IMR-90 (cell line): ENCODE measurements around the gene NCOA5. TPM values are rescaled to one million over a fixed set of nuclear protein-coding genes. Genes with fewer than 3 reads are reported as not detected.

ENCODE experiments used
- ATAC-seq: fragments of 200-7000 bp; cut with Tn5 transposase; 2 replicates; pipeline ENCODE4 v1.9.1; 2020; ENCODE audit warnings: low read depth, mild to moderate bottlenecking, moderate library complexity
- BruUV-seq: library from RNA; stranded (reverse); fragments of 400-500 nt; replicated peaks from 2 replicates; lab custom pipeline; 2021; lab: Mats Ljungman, UMichigan
- CTCF ChIA-PET: fragments of 300-600 bp; formaldehyde crosslinking; extraction: SDS; loops from one replicate; lab custom pipeline; 2021; ENCODE audit warnings: antibody characterized with exemption; lab: Yijun Ruan, JAX
- POLR2A ChIA-PET: fragments of 300-600 bp; sonication (Branson Sonifier 250); formaldehyde crosslinking; loops from one replicate; lab custom pipeline; 2022; ENCODE audit warnings: antibody characterized with exemption; ENCODE audit not compliant: unreplicated experiment; lab: Charles Lee
- DNase-seq: peaks from one replicate; pipeline ENCODE4 v3.0.0; 2013
- H2AFZ ChIP-seq: replicated peaks from 2 replicates; pipeline ENCODE3; 2013; ENCODE audit warnings: low read length, mild to moderate bottlenecking; ENCODE audit not compliant: poor library complexity
- H2AK5ac ChIP-seq: 2 replicates; pipeline ENCODE4 v1.6.1; 2013; ENCODE audit warnings: low read depth, low read length, inconsistent platforms
- H2AK9ac ChIP-seq: replicated peaks from 2 replicates; pipeline ENCODE3; 2013; ENCODE audit warnings: mild to moderate bottlenecking, low read depth, low read length, moderate library complexity; ENCODE audit not compliant: poor library complexity
- H2BK120ac ChIP-seq: 2 replicates; pipeline ENCODE4 v1.6.1; 2013; ENCODE audit warnings: low read depth, low read length, inconsistent platforms
- H2BK15ac ChIP-seq: 3 replicates; pipeline ENCODE4 v1.6.1; 2013; ENCODE audit warnings: low read depth, low read length, inconsistent platforms
- H2BK20ac ChIP-seq: 2 replicates; pipeline ENCODE4 v1.6.1; 2013; ENCODE audit warnings: low read depth, mild to moderate bottlenecking, inconsistent platforms, low read length, moderate library complexity
- H2BK5ac ChIP-seq: 2 replicates; pipeline ENCODE4 v1.6.1; 2013; ENCODE audit warnings: mild to moderate bottlenecking, low read depth, low read length, inconsistent platforms; ENCODE audit not compliant: poor library complexity, severe bottlenecking
- H3K14ac ChIP-seq: replicated peaks from 2 replicates; pipeline ENCODE4 v1.6.1; 2013; ENCODE audit warnings: low read depth, low read length, inconsistent platforms
- H3K18ac ChIP-seq: 2 replicates; pipeline ENCODE4 v1.6.1; 2013; ENCODE audit warnings: low read depth, low read length, control low read depth
- H3K23ac ChIP-seq: 2 replicates; pipeline ENCODE4 v1.6.1; 2013; ENCODE audit warnings: low read depth, low read length, inconsistent platforms
- H3K27ac ChIP-seq: 2 replicates; pipeline ENCODE4 v1.5.1; 2013; ENCODE audit warnings: mild to moderate bottlenecking, control low read depth, low read length; ENCODE audit not compliant: insufficient read depth
- H3K27me3 ChIP-seq: 2 replicates; pipeline ENCODE4 v1.6.1; 2013; ENCODE audit warnings: low read length; ENCODE audit not compliant: control insufficient read depth, insufficient read depth
- H3K36me3 ChIP-seq: 2 replicates; pipeline ENCODE4 v1.6.1; 2013; ENCODE audit warnings: low read length, mixed read lengths; ENCODE audit not compliant: control insufficient read depth, insufficient read depth
- H3K4ac ChIP-seq: 2 replicates; pipeline ENCODE4 v1.6.1; 2013; ENCODE audit warnings: low read depth, low read length, inconsistent platforms
- H3K4me1 ChIP-seq: 2 replicates; pipeline ENCODE4 v1.6.1; 2013; ENCODE audit warnings: low read length, mixed read lengths; ENCODE audit not compliant: control insufficient read depth, insufficient read depth
- H3K4me2 ChIP-seq: 2 replicates; pipeline ENCODE4 v1.6.1; 2013; ENCODE audit warnings: low read depth, mild to moderate bottlenecking, control low read depth, low read length, moderate library complexity
- H3K4me3 ChIP-seq: 2 replicates; pipeline ENCODE4 v1.5.1; 2013; ENCODE audit warnings: low read depth, mild to moderate bottlenecking, control low read depth, low read length, moderate library complexity; ENCODE audit not compliant: insufficient read depth
- H3K56ac ChIP-seq: 2 replicates; pipeline ENCODE4 v1.6.1; 2013; ENCODE audit warnings: low read length, inconsistent platforms; ENCODE audit not compliant: insufficient read depth; ENCODE audit errors: extremely low read depth
- H3K79me1 ChIP-seq, 2 experiments: 2 replicates each; pipeline ENCODE4 v1.6.1; 2013; ENCODE audit warnings: low read length in 2 of 2, inconsistent platforms in 1 of 2, low read depth in 1 of 2
- H3K9ac ChIP-seq: 2 replicates; pipeline ENCODE4 v1.6.1; 2013; ENCODE audit warnings: low read depth, low read length, control low read depth
- H3K9me1 ChIP-seq: 2 replicates; pipeline ENCODE4 v1.6.1; 2013; ENCODE audit warnings: low read length, inconsistent platforms; ENCODE audit not compliant: insufficient read depth
- H3K9me3 ChIP-seq: 2 replicates; pipeline ENCODE4 v1.6.1; 2013; ENCODE audit warnings: low read length; ENCODE audit not compliant: control insufficient read depth, insufficient read depth
- H4K20me1 ChIP-seq: 2 replicates; pipeline ENCODE4 v1.6.1; 2013; ENCODE audit warnings: low read length, inconsistent platforms; ENCODE audit not compliant: insufficient read depth
- H4K5ac ChIP-seq: 2 replicates; pipeline ENCODE4 v1.6.1; 2013; ENCODE audit warnings: mild to moderate bottlenecking, low read depth, low read length, control low read depth
- H4K8ac ChIP-seq, 2 experiments: 2 replicates each; pipeline ENCODE4 v1.6.1; 2013; ENCODE audit warnings: low read depth in 2 of 2, low read length in 2 of 2, control low read depth in 1 of 2, inconsistent platforms in 1 of 2
- H4K91ac ChIP-seq: 2 replicates; pipeline ENCODE4 v1.6.1; 2013; ENCODE audit warnings: low read depth, low read length, inconsistent platforms; ENCODE audit not compliant: insufficient read depth
- CEBPB ChIP-seq: IDR thresholded peaks from 2 replicates; pipeline ENCODE4 v1.6.1; 2012; ENCODE audit warnings: low read depth, low read length, improper control_type of control experiment
- CHD1 ChIP-seq: IDR thresholded peaks from 2 replicates; pipeline ENCODE4 v1.6.1; 2012; ENCODE audit warnings: low read depth, low read length, improper control_type of control experiment
- FOS ChIP-seq: fragments of 150-350 bp; IDR thresholded peaks from 2 replicates; pipeline ENCODE4 v1.6.1; 2016; ENCODE audit warnings: low read depth, low read length
- MAZ ChIP-seq: IDR thresholded peaks from 2 replicates; pipeline ENCODE4 v1.6.1; 2012; ENCODE audit warnings: low read depth, mild to moderate bottlenecking, low read length, improper control_type of control experiment, moderate library complexity, borderline replicate concordance
- MXI1 ChIP-seq: IDR thresholded peaks from 2 replicates; pipeline ENCODE4 v1.6.1; 2012; ENCODE audit warnings: low read depth, mild to moderate bottlenecking, low read length, moderate library complexity, borderline replicate concordance
- POLR2A ChIP-seq: IDR thresholded peaks from 2 replicates; pipeline ENCODE4 v1.6.1; 2012; ENCODE audit warnings: mild to moderate bottlenecking, low read depth, low read length
- RAD21 ChIP-seq: IDR thresholded peaks from 2 replicates; pipeline ENCODE4 v1.6.1; 2012; ENCODE audit warnings: low read length, improper control_type of control experiment
- RCOR1 ChIP-seq: IDR thresholded peaks from 2 replicates; pipeline ENCODE4 v1.6.1; 2012; ENCODE audit warnings: mild to moderate bottlenecking, low read length, improper control_type of control experiment; ENCODE audit not compliant: insufficient replicate concordance
- WGBS, 2 experiments: methylation state at CpG; one replicate each; pipeline versions ENCODE4 v1.1.5 to v1.1.7; 2013; ENCODE audit warnings: missing lambda C conversion rate in 2 of 2; ENCODE audit not compliant: insufficient read length in 1 of 2; ENCODE audit errors: extremely low coverage in 2 of 2; 5-methylcytosine and 5-hydroxymethylcytosine counted together
- dilution Hi-C: fragments of 300-500 bp; cut with HindIII; formaldehyde crosslinking; loops from one replicate; pipeline ENCODE4 v1.14.3; 2018; ENCODE audit warnings: low sequenced_read_pairs; ENCODE audit not compliant: unreplicated experiment
- in situ Hi-C: fragments of 300-500 bp; cut with MboI; formaldehyde crosslinking; loops from 3 replicates; pipeline ENCODE4 v1.14.3; 2019; ENCODE audit warnings: low sequenced_read_pairs, inconsistent platforms, mixed read lengths
- intact Hi-C: fragments of 100-400 bp; cut with micrococcal nuclease; formaldehyde crosslinking; loops from 2 replicates; pipeline ENCODE4 v1.10.0; 2022
- polyA plus RNA-seq, 3 experiments: library from polyadenylated mRNA; depleted of rRNA; stranded (reverse); fragments of >200 nt; gene quantifications; 2 replicates each; pipeline ENCODE4 v1.2.3, GENCODE V29; 2012; ENCODE audit warnings: low replicate concordance in 1 of 3
- total RNA-seq: library from RNA; depleted of rRNA; stranded (reverse); fragments of >200 nt; gene quantifications from 2 replicates; pipeline ENCODE4 v1.2.3, GENCODE V29; 2012
- TF ChIP-seq, protein P1 (sequence below): fragments of 150-350 bp; IDR thresholded peaks from 2 replicates; pipeline ENCODE4 v1.6.1; 2017; ENCODE audit warnings: mild to moderate bottlenecking, antibody characterized with exemption, low read length, low read depth
- TF ChIP-seq, protein P2 (sequence below): fragments of 150-350 bp; IDR thresholded peaks from 2 replicates; pipeline ENCODE4 v1.6.1; 2016; ENCODE audit warnings: low read depth, mild to moderate bottlenecking, low read length, moderate library complexity, borderline replicate concordance

Gene NCOA5
- total and polyA plus RNA-seq, 2 of the 4 experiments (the other 2 are of a cell fraction), result 17.4 to 20.6 TPM

DNA sequence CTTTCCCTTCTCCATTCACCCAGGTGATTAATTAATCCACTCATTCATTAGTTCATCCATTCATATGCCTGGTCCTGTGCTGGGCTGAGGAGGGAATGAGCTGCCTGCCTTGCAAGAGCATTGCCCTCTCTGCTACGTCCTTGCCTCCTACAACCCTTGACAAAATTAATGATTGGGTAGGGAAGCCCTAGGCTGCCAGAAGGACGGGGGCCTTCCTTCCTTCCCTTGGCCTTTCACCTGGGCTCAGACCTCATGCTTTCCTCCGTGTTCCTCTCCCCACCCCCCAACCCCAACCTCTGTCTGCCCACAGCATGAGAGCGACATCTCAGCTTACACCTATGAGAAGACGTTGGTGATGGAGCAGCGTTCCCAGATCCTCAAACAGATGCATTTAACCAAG lies 35.2 kb downstream of the NCOA5 start:
- no peak overlapping the region for H3K27ac ChIP-seq
- no peak overlapping the region for H4K8ac ChIP-seq
- H3K56ac ChIP-seq, result no peak overlapping the region
- H2BK20ac ChIP-seq, result no peak overlapping the region
- peaks cover 11% of the 10 kb centered on the region; the same call in 1 of the 2 replicates for H3K27me3 ChIP-seq
- H3K4me3 ChIP-seq, result no peak overlapping the region
- no peak overlapping the region for H3K14ac ChIP-seq
- H2AK5ac ChIP-seq, result no peak overlapping the region
- CTCF ChIA-PET, result no interaction called here
- H2AK9ac ChIP-seq, result no peak overlapping the region
- no peak overlapping the region for H3K9ac ChIP-seq
- H3K4me2 ChIP-seq, result no peak overlapping the region
- H3K4ac ChIP-seq, result no peak overlapping the region
- H4K5ac ChIP-seq, result no peak overlapping the region
- BruUV-seq, result no TSS peak
- H2BK120ac ChIP-seq, result no peak overlapping the region
- H2BK5ac ChIP-seq, result no peak overlapping the region
- H4K91ac ChIP-seq, result no peak overlapping the region
- H3K4me1 ChIP-seq, result no peaks in the 10 kb centered on the region; the same call in 1 of the 2 replicates
- POLR2A ChIA-PET, result no interaction called here
- H3K9me3 ChIP-seq, result no peaks in the 10 kb centered on the region
- ATAC-seq (no peak), DNase-seq (no peak)
- in situ Hi-C loops (no loop called here), intact Hi-C loops (loop anchor here (5.0 kb wide), 1 partner anchor 32 kb away; no protein-coding TSS in a partner anchor), dilution Hi-C loops (no loop called here)
- no peak overlapping the region for H3K18ac ChIP-seq
- H4K20me1 ChIP-seq, result peaks cover 12% of the 10 kb centered on the region
- WGBS, 2 experiments, result no CpG with 5 or more reads among the region's 6 CpGs
- no peak overlapping the region for H3K23ac ChIP-seq
- no peaks in the 10 kb centered on the region for H3K79me1 ChIP-seq
- TF ChIP-seq MAZ (no peak), RCOR1 (no peak), POLR2A (no peak), MXI1 (no peak), FOS (no peak), CHD1 (no peak), CEBPB (no peak), RAD21 (no peak)
- TF ChIP-seq, protein P1, sequence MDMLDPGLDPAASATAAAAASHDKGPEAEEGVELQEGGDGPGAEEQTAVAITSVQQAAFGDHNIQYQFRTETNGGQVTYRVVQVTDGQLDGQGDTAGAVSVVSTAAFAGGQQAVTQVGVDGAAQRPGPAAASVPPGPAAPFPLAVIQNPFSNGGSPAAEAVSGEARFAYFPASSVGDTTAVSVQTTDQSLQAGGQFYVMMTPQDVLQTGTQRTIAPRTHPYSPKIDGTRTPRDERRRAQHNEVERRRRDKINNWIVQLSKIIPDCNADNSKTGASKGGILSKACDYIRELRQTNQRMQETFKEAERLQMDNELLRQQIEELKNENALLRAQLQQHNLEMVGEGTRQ, result no peak
- TF ChIP-seq, protein P2, sequence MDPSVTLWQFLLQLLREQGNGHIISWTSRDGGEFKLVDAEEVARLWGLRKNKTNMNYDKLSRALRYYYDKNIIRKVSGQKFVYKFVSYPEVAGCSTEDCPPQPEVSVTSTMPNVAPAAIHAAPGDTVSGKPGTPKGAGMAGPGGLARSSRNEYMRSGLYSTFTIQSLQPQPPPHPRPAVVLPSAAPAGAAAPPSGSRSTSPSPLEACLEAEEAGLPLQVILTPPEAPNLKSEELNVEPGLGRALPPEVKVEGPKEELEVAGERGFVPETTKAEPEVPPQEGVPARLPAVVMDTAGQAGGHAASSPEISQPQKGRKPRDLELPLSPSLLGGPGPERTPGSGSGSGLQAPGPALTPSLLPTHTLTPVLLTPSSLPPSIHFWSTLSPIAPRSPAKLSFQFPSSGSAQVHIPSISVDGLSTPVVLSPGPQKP, result no peak
- H3K36me3 ChIP-seq, result no peaks in the 10 kb centered on the region
- no peaks in the 10 kb centered on the region; the same call in 1 of the 2 replicates for H3K9me1 ChIP-seq
- no peak overlapping the region for H2AFZ ChIP-seq
- no peak overlapping the region for H2BK15ac ChIP-seq
